Measurements from ENCODE around the gene TIMM17A.
A peak's percentile ranks its signal among the peaks of the same experiment; 100 is the strongest.

Gene TIMM17A

GRCh38 chr1:201985355-201985754, 30.1 kb downstream of the TIMM17A start:
- no peak for DNase-seq

DNA sequence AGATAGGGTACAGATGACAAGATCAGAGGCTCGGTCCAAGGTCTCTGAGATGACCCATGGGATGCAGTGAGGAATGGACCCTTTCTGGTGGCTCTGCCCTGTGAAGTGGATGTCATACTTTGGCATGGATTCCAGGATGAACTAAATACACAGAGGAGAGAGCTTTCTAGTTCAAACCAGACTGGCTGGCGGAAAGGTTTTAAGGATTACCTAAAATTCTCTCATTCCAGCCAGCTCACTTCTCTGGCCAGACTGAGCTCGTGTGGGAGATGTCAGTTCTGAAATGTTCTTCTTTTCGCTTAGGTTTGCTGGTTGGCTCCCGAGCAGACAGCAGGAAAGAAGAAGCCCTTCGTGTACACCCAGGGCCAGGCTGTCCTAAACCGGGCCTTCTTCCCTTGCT, 33.3 kb downstream of the TIMM17A start:
- no peak for DNase-seq

GRCh38 chr1:201989354-201990128, 34.2 kb downstream of the TIMM17A start:
- no peak for DNase-seq

GRCh38 chr1:201990427-201990826, 35.1 kb downstream of the TIMM17A start:
- no peak for DNase-seq

DNA sequence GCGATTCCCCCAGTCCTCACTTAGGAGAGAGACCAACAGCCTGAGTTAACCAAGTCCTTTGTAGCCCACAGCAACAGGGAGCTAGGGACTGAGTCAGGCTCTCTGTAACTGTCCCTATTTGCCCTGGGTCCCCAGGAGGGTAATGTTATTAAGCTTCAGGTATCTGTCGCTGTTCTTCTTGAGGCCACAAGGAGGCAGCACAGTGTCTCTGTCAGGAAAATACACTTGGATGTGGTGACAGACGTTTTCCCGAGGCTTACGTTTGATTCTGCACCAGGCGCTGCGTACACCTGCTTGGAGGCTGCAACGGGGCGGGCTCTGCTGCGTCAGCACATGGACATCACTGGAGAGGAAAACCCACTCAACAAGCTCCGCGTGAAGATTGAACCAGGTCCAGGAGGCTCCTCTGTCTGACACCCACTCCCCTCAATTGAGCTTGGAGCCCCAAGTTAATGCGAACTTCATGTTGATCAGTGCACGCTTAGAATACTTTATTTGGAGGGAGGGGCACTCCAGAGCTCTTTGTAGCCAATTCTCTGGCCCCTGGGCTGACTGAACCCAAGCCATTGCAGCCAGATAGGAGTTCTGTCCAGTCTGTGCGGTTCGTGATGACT, 44.4 kb downstream of the TIMM17A start:
- peak; percentile 36 for DNase-seq

- no peak for DNase-seq
These were observed 47.2 kb downstream of the TIMM17A start for GRCh38 chr1:202002507-202002906.

GRCh38 chr1:202004711-202005110, 49.4 kb downstream of the TIMM17A start:
- peak; percentile 5 for DNase-seq

DNA sequence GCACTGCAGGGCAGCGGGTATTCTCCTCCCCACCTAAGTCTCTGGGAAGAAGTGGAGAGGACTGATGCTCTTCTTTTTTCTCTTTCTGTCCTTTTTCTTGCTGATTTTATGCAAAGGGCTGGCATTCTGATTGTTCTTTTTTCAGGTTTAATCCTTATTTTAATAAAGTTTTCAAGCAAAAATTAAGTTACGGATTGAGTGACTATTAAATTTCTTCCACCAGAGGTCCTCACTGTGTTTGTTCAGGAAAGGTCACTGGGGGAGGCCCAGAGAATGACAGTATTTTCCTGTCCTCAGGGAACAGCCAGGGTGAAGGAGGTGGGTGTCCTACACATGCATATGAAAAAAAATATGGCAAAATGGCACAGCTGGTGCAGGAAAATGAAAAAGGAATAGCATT, 50.7 kb downstream of the TIMM17A start:
- no peak for DNase-seq

DNA sequence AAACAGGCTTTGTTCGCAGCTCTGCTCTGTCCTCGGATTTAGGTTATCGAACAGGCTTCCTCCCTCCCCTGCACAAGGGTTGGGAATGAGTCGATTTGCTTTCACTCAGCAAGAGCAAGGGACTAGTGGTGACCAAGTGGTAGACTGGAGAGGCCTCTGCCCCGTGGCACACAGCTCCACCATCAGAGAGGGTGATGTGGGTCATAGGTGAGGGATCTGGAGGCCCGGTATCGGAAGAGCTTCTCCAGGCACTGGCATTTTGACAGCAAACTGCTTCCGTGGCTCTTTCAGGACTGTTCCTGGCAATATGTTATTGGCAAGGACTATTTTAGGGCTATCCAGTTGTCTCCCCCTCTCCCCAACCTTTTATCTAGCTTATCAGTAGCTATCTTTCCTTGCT, 52.0 kb downstream of the TIMM17A start:
- no peak for DNase-seq

GRCh38 chr1:202007805-202008489, 52.6 kb downstream of the TIMM17A start:
- DNase-seq = no peak

DNA sequence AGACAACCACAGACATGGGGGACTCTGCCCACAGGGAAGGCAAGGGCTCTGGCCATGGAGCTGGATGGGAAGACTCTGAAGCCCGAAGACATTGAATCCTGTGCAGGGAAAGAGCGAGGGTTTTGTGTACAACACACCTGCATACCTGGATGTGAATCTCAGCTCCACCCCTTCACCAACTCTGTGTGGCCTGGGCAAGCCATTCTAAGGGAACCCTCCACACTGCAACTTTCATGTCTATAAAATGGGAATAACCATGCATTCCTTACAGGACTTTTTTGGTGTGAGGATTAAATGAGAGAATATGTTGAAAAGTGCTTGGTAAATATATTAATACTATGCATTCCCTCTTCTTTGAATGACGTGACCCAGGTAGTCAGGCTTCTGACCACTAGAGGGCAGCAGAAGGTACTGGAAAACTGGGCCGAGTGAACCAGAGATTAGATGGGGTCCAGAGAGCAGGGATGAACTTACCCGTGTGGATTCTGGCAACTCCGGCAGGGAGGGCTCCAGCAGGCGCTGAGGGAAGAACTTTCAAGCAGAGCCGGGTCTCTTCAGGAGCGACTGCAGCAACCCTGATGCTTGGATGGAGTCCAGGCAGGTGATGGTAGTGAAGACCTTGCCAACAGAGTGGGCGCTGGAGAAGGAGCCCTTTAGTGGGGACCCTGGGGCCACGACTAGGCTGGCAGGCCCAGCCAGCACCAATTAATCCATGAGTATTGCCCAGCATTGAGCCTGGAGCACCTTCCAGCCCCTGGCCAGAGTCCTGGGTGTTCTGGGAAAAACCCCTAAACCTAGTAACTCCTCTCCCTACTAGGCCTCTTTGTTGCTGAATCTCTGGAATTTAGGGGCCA, 54.2 kb downstream of the TIMM17A start:
- DNase-seq = peak; percentile 84

DNA sequence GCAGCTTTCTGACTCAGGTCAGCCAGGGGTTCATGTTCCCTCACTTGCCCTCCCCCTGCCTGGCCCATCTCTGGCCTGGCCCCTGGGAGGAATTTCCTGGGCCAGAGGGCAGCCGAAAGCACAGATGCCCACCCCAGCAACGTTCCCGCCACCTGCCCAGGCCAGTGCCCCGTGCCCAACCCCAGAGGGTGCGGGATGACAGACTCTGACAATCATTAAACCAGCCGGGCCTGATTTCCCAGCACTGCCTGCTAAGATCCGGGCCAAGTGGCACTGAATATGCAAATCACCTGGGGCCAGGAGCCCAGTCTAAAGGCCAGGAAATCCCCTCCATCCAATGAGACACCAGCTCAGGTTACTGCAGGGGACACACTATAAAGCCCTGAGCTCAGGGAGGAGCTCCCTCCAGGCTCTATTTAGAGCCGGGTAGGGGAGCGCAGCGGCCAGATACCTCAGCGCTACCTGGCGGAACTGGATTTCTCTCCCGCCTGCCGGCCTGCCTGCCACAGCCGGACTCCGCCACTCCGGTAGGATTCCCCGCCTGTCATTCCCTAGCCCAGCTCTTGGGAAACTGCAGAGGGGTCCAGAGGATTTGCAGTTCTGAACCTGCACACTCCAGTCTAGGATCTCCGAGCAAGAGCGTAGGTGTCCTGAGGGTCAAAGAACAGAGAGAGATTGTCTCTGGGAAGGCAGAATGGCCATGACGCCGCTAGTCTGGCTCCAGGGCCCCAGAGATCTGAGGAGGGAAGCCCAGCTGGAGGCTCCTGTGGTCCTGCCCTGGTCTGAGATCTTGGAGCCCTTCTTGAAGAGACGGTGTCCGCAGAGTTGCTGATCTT, 55.1 kb downstream of the TIMM17A start, which contains the start of gene ELF3:
TSS of gene ELF3 (plus strand) at position 408 of the 836 bp plus-strand sequence. CDS start 550 bp downstream, outside the sequence.
- DNase-seq = no peak

GRCh38 chr1:202011994-202012393, 56.7 kb downstream of the TIMM17A start:
- DNase-seq = no peak

GRCh38 chr1:202012544-202013478, 57.5 kb downstream of the TIMM17A start:
- DNase-seq = no peak

GRCh38 chr1:202013603-202014002, 58.3 kb downstream of the TIMM17A start:
- no peak for DNase-seq

DNA sequence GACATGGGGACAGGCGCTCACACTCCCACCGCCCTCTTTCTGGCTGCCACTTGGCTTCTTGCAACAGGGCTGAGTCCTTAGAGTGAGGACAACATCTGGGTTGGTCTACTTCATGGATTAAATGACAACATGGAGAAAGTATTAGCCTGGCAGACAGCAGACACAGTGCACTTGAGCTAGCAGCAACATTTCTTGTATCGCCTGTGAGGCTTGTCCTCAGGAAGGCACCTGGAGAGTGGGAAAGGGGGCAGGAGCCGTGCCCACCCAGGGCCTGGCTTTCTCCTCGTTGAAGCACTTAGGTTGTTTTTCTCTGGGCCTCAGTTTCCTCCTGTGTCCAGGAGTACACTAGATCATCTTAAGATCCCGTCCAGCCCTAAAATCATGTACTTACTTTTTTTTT, 58.8 kb downstream of the TIMM17A start:
- DNase-seq = no peak

DNA sequence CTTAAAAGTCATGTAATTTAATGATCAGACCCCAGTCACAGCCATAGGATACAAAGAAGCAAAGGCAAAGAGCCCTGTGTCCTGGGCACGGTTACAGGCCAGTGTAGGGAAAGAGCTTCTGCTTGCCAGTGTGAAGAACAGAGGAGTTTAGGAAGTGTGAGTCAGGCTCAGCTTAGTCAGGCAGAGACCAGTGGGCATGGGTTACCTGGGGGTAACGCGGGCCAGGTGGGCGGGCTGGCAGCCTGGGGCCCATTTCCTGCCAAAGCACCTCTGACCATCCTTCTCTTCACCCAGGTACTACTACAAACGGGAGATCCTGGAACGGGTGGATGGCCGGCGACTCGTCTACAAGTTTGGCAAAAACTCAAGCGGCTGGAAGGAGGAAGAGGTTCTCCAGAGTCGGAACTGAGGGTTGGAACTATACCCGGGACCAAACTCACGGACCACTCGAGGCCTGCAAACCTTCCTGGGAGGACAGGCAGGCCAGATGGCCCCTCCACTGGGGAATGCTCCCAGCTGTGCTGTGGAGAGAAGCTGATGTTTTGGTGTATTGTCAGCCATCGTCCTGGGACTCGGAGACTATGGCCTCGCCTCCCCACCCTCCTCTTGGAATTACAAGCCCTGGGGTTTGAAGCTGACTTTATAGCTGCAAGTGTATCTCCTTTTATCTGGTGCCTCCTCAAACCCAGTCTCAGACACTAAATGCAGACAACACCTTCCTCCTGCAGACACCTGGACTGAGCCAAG, 59.8 kb downstream of the TIMM17A start:
- DNase-seq = no peak

DNA sequence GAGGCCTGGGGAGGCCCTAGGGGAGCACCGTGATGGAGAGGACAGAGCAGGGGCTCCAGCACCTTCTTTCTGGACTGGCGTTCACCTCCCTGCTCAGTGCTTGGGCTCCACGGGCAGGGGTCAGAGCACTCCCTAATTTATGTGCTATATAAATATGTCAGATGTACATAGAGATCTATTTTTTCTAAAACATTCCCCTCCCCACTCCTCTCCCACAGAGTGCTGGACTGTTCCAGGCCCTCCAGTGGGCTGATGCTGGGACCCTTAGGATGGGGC, 60.3 kb downstream of the TIMM17A start:
- DNase-seq = no peak

DNA sequence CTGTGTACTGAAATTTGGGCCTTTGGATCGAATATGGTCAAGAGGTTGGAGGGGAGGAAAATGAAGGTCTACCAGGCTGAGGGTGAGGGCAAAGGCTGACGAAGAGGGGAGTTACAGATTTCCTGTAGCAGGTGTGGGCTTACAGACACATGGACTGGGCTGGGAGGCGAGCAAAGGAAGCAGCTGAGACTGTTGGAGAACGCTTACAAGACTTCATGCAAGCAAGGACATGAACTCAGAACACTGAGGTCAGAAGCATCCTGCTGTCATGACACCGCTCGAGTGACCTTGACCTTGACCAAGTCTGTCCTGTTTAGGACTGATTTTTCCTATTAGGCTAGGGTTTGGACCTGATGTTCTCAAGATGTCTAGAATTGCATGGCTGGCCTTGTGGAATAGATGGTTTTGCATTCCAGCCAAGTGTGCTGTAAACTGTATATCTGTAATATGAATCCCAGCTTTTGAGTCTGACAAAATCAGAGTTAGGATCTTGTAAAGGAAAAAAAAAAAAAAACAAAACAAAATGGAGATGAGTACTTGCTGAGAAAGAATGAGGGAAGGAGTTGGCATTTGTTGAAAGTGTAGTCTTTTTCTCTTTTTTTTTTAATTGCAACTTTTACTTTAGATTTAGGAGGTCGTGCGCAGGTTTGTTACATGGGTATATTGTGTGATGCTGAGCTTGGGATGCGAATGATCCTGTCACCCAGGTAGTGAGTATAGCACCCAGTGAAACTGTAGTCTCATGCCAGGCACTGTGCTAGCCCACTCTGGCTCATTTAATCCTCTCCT, 60.9 kb downstream of the TIMM17A start:
- no peak for DNase-seq
